ENCODE data around the gene TOR1AIP1.
A peak's percentile ranks its signal among the peaks of the same experiment; 100 is the strongest.

The TOR1AIP1 gene

GRCh38 chr1:179881642-179882252 is 338 bp upstream of the TOR1AIP1 start:
- DNase-seq = no peak

GRCh38 chr1:179883040-179883744 is 1.1 kb downstream of the TOR1AIP1 start:
- no peak for DNase-seq

GRCh38 chr1:179883745-179884138 is 1.7 kb downstream of the TOR1AIP1 start:
- peak; percentile 52 for DNase-seq

- DNase-seq = no peak
Measured at GRCh38 chr1:179888071-179888470, 6.0 kb downstream of the TOR1AIP1 start.

- DNase-seq = no peak
Measured at GRCh38 chr1:179889589-179889988, 7.5 kb downstream of the TOR1AIP1 start.

- no peak for DNase-seq
Measured at GRCh38 chr1:179910934-179911333, 28.8 kb downstream of the TOR1AIP1 start.

- no peak for DNase-seq
Measured at GRCh38 chr1:179911812-179912211, 29.7 kb downstream of the TOR1AIP1 start.

- no peak for DNase-seq
Measured at GRCh38 chr1:179917601-179918429, 35.7 kb downstream of the TOR1AIP1 start.

- no peak for DNase-seq
Measured at GRCh38 chr1:179921472-179921871, 39.4 kb downstream of the TOR1AIP1 start.

- DNase-seq = no peak
Measured at GRCh38 chr1:179921981-179922872, 40.1 kb downstream of the TOR1AIP1 start.

- no peak for DNase-seq
Measured at GRCh38 chr1:179923029-179923428, 40.9 kb downstream of the TOR1AIP1 start.

GRCh38 chr1:179924268-179924667 is 42.2 kb downstream of the TOR1AIP1 start:
- no peak for DNase-seq

GRCh38 chr1:179925302-179925701 is 43.2 kb downstream of the TOR1AIP1 start:
- DNase-seq = no peak

- DNase-seq = no peak
Measured at GRCh38 chr1:179925922-179926849, 44.1 kb downstream of the TOR1AIP1 start.

GRCh38 chr1:179926850-179927205 is 44.7 kb downstream of the TOR1AIP1 start:
- no peak for DNase-seq

GRCh38 chr1:179929955-179930798 is 48.1 kb downstream of the TOR1AIP1 start:
- no peak for DNase-seq

GRCh38 chr1:179930867-179931266 is 48.8 kb downstream of the TOR1AIP1 start:
- DNase-seq = no peak

- DNase-seq = no peak
Measured at GRCh38 chr1:179933219-179933618, 51.1 kb downstream of the TOR1AIP1 start.

GRCh38 chr1:179935909-179936496 is 53.9 kb downstream of the TOR1AIP1 start:
- DNase-seq = no peak

- no peak for DNase-seq
Measured at GRCh38 chr1:179937668-179938254, 55.7 kb downstream of the TOR1AIP1 start.

Measured in activated T-cell treated with anti-CD3 and anti-CD28 coated beads for 4 hours (primary cell).